ENCODE measurements around the gene KIF6.
A peak's percentile ranks its signal among the peaks of the same experiment; 100 is the strongest.
"Not testable (repeated sequence)": the region's sequence is repeated elsewhere in the genome, so short reads cannot be mapped to it uniquely, and the experiment has no call there.

Gene KIF6

GRCh38 chr6:39303425-39304153 lies 421.6 kb downstream of the KIF6 start:
- DNase-seq = no peak

GRCh38 chr6:39302669-39303424 lies 422.4 kb downstream of the KIF6 start:
- DNase-seq = peak; percentile 56 to 66

- DNase-seq = no peak
Observed at GRCh38 chr6:39302011-39302410, 423.2 kb downstream of the KIF6 start.

GRCh38 chr6:39301606-39302005 lies 423.6 kb downstream of the KIF6 start:
- DNase-seq = no peak

GRCh38 chr6:39300739-39301138 lies 424.5 kb downstream of the KIF6 start:
- no peak for DNase-seq

- DNase-seq = no peak
Observed at GRCh38 chr6:39298061-39298460, 427.1 kb downstream of the KIF6 start.

- no peak for DNase-seq
Observed at GRCh38 chr6:39296745-39297640, 428.2 kb downstream of the KIF6 start.

GRCh38 chr6:39295611-39296011 lies 429.6 kb downstream of the KIF6 start:
- DNase-seq = no peak

- no peak for DNase-seq
Observed at GRCh38 chr6:39294899-39295298, 430.3 kb downstream of the KIF6 start.

- DNase-seq = no peak
Observed at GRCh38 chr6:39294133-39294532, 431.1 kb downstream of the KIF6 start.

- no peak for DNase-seq
Observed at GRCh38 chr6:39292637-39293036, 432.6 kb downstream of the KIF6 start.

- DNase-seq = no peak
Observed at GRCh38 chr6:39289490-39289889, 435.7 kb downstream of the KIF6 start.

GRCh38 chr6:39287601-39288000 lies 437.6 kb downstream of the KIF6 start:
- DNase-seq = no peak

- not testable (repeated sequence) for DNase-seq
Observed at GRCh38 chr6:39286596-39286995, 438.6 kb downstream of the KIF6 start.

GRCh38 chr6:39282774-39283173 lies 442.4 kb downstream of the KIF6 start:
- DNase-seq = no peak

GRCh38 chr6:39281312-39281980 lies 443.8 kb downstream of the KIF6 start:
- no peak for DNase-seq

- DNase-seq = no peak
Observed at GRCh38 chr6:39280247-39280731, 444.9 kb downstream of the KIF6 start.

Data from NCI-H1930 (cell line).